DMS 273 (cell line): Measurements from ENCODE around the gene MCF2L.

ENCODE experiments used
- DNase-seq: peaks from one replicate; lab custom pipeline; 2025; ENCODE audit not compliant: unreplicated experiment; lab: John Stamatoyannopoulos, UW

Gene MCF2L

DNA sequence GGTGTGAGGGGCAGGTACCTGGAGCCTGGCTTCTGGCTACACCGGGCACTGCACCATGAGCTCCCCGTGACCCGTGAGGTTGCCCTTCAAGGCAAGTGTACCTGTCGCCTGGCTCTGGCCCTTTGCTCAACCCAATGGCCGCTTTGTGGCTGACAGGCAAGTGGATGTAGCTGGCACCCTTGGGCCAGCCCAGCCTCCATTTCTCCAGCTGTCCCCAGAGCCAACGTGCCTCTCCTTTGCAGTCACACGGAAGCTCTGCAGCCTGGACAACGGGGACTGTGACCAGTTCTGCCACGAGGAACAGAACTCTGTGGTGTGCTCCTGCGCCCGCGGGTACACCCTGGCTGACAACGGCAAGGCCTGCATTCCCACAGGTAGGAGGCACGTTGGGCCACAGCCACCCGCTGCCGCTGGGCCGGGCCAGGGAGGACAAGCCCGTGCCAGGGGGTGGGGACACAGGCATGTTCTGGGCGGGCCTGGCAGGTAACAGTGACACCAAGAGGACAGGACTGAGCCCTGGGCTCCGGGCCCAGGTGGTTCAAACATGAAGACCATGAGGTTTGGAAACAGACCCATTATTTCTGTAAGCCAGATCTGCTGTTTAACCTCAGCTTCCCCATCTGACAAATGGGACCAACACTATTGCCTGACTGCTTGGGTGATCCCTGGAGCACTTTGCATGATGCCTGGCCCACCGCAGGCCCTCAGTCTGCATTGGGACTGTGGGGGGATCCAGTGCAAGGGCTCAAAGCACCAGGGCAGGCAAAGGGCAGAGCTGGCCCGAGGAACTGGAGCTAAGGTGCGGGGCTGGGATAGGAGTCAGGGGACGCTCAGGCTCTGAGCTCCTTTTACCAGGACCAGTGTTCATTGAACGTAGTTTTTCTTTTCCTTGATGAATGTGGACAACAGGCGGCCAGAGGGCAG, 171.9 kb downstream of the MCF2L start:
- no peak for DNase-seq

DNA sequence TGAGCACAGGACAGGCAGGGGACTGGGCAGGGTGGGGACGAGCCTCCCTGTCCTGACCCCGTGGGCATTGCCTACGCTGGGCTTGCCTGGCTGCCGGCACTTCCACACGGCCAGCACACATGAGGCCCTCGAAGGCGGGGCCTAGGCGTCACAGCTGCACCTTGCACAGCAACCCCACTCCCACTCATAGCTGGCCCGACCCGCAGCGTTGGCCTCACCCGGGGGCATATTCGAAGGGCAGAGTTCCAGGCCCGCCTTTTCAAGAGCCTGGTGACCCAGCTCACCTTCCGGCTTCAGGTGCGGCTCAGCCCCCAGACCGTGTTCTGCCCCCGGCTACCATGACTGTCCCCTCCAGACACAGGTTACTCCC, 172.6 kb downstream of the MCF2L start:
- DNase-seq: no peak

DNA sequence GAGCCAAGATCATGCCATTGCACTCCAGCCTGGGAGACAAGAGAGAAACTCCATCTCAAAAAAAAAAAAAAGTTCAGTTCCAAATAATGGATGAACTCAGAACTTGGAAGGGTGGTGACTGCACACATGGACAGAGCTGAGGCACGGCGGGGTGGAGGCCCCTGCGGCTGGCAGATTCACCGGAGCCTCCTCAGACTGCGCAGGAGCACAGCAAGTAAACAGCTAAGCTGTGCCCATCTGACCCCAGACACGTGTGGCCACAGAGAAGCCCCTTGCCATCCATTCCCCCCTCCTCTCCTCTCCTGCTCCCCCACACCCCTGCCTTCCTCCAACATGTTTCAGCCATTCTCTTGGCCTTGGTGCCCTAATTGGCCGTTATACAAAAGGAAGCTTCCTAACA, 173.9 kb downstream of the MCF2L start:
- no peak for DNase-seq

DNA sequence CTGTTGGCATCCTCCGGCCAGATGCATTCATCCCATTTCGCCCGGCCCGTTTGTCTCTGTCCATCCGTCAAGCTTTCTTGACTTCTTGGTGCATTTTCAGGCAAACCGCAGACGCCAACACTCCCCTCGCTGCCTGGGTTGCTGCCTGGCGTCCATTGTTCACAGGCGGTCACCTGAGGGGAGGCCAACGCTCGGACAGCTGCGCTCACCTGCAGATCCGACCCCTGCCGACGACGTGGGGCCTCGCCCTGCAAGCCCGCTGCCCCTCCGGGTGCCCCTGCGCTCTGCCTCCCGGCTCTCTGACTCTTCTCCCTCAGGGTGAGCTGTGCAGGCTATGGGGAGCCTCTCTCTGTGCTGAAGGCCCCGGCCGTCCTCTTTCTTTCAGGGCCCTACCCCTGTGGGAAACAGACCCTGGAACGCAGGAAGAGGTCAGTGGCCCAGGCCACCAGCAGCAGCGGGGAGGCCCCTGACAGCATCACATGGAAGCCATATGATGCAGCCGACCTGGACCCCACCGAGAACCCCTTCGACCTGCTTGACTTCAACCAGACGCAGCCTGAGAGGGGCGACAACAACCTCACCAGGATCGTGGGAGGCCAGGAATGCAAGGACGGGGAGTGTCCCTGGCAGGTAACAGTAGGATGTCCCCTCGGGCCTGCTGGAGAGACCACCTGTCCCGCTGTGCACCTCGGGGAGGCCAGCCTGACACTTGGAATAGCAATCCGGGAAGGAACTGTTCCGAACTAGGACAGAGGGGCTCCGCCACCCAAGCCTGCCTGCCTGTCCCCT, 174.6 kb downstream of the MCF2L start:
- no peak for DNase-seq

DNA sequence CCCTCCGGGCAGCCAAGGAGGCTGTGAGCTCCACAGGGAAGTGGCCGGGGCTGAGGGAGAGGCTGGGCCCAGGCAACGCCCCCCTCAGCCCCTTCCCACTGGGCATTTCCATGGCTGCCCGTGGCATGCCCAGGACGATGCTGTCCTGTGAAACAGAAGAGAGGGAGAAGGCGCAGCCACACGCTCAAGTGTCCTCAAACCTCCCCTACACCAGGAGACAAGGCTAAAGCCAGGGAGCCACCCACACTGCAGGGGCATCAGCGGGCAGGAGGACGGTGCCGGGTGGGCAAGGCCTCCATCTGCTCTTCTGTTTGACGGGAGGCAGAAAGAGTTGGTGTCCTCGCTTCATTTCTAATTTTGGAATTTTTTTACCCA, 175.2 kb downstream of the MCF2L start:
- DNase-seq: no peak

DNA sequence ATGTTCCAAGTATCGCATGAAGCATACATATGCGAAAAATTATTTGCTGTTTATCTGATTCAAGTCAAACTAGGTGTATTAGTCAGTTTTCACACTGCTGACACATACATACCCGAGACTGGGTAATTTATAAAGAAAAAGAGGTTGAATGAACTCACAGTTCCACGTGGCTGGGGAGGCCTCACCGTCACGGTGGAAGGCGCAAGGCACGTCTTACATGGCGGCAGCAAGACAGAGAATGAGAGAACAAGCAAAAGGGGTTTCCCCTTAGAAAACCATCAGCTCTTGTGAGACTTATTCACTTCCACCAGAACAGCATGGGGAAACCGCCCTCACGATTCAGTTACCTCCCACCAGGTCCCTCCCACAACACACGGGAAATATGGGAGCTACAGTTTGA, 176.5 kb downstream of the MCF2L start:
- DNase-seq: no peak

DNA sequence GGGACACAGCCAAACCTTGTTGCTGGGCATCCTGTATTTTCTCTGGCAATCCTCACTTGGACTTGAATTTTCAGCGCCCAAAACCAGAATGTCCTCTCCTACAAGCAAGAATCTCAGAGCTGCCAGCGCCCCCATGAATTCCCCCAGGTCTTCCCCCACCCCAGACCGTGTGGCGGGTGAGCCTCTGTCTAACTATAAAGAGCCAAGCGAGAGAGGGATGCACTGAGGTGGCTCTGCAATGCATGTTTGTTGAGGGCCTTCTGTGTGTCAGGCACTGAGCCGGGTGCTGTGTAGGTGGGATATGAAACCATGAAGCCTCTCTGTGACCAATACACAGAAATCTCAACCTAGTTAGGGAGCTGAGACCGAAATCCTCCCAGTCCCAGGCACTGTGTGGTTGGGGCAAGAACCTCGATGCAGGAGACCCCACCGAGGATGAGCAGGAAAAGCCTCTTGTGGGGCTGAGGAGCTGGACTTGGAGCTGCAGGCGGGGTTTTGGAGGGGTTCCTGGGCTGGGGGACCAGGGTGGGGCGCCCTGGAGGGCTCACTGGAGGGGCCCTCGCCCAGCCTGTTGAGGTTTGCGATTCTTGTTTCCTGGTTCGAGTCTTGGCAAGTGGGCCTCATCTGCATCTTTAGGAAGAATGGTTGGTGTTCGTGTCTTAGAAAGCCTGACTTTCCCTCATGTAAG, 177.0 kb downstream of the MCF2L start:
- no peak for DNase-seq

DNA sequence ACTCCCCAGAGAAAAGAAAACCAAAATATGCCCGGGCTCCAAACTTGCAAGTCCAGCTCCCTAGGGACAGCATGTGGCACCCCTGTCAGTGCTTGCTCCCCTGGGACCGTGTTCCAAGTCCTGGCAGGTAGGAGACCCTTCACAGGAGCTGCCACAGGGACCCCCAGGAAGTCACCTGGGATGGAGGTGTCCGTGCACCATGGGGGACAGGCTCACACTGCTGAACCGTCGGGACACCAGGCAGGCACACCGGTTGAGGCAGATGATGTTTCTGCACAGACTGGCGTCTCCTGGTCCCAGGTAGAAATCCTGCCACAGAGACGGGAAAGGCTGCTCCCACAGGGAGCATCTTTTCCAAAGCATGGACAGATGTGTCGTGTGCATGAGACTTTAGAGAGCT, 177.7 kb downstream of the MCF2L start:
- DNase-seq: no peak

DNA sequence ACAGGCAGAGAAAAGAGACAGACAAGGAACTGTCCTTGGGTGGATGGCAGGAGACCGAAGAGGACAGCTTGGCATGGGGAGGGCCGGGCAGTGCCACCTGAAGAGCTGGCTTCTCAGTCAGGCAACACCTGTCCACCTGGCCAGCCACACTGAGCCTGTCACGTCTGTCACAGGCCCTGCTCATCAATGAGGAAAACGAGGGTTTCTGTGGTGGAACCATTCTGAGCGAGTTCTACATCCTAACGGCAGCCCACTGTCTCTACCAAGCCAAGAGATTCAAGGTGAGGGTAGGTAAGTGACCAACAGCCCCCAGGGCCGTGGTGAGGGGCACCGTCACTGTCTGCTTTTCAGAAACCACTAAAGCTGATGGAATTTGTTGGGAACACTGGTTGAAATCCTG, 178.2 kb downstream of the MCF2L start:
- DNase-seq: no peak

DNA sequence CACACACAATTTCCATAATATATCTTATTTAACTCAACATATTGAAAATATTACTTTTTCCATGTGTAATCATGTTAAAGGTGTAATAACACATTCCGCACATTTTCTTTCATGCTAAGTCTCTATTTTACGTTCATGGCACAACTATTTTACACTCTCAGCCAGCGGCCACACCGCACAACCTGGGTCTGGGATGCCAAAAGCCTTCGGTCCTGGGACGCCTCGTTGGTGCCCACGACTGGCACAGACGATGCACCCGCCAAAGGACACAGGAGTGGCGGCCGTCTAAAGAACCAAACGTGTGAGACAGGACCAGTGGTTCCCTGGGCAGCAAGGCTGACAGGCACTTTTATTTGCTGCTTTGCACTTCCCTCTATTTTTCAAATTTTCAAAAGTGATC, 179.4 kb downstream of the MCF2L start:
- DNase-seq: no peak

DNA sequence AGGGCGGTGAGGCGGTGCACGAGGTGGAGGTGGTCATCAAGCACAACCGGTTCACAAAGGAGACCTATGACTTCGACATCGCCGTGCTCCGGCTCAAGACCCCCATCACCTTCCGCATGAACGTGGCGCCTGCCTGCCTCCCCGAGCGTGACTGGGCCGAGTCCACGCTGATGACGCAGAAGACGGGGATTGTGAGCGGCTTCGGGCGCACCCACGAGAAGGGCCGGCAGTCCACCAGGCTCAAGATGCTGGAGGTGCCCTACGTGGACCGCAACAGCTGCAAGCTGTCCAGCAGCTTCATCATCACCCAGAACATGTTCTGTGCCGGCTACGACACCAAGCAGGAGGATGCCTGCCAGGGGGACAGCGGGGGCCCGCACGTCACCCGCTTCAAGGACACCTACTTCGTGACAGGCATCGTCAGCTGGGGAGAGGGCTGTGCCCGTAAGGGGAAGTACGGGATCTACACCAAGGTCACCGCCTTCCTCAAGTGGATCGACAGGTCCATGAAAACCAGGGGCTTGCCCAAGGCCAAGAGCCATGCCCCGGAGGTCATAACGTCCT, 180.0 kb downstream of the MCF2L start:
- no peak for DNase-seq
